Occipital lobe (tissue), 2 donors: Measurements from ENCODE around the gene SEZ6L. TPM values are rescaled to one million over a fixed set of nuclear protein-coding genes. Genes with fewer than 3 reads are reported as not detected.
A peak's percentile ranks its signal among the peaks of the same experiment; 100 is the strongest.

ENCODE experiments used
- DNase-seq: peaks from one replicate; lab custom pipeline; 2025; lab: John Stamatoyannopoulos, UW
- total RNA-seq: library from RNA; depleted of rRNA; stranded (reverse); fragments of >200 nt; gene quantifications from one replicate; pipeline ENCODE4 v1.2.3, GENCODE V29; 2014

Gene SEZ6L
- total RNA-seq, 1 donor from 2014 or later, result 91.7 TPM

DNA sequence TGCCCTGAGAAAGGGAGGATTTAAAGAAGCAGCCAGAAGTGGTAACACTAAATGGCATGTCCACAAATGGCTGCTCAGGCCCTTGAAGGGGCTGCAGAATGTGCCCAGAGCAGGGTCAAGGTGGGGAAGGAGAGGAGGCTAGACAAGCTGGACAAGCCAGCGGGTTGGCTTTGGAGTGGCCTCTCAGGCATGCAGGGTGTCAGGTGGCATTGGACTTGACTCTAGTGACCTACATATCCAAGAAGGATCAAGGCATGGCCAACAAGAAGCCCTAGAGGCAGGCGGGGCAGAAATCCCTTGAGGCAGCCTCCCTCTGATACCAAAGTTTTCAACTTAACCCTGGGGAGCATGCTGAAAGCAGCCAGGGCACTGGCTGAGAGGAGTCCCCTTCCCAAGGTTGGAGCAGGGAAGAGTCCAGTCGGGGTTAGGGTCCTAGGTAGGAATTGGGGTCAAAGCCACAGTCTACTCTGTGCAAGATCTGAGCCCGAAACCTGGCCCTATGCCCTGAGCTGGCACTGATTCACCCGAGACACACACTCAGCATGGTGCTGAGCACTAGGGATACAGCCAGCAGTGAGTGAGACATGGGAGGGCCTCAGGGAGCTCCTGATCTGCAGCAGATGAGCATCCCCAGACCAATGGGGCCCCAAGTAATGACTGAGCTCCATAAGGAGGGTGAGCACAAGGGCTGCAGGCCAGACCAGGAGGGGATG lies 164.0 kb downstream of the SEZ6L start:
- no peak for DNase-seq

GRCh38 chr22:26334232-26334631 lies 165.0 kb downstream of the SEZ6L start:
- no peak for DNase-seq

DNA sequence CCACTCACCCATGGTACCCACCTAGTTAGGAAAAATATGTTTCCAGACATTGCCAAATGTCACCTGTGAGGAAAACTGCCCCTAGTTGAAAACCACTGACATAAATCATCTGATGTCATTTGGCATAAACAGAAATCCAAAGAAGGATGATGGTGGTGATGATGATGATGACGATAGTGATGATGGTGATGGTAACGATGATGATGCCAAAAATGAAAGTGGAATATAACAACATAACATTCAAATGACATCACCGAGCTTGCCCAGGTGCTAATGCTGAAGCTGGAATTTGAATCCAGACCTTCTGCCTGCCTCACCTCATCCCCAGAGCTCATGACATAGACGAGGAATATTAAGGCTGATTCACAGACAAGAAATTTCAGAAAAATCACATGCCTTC lies 167.5 kb downstream of the SEZ6L start:
- DNase-seq, result no peak

DNA sequence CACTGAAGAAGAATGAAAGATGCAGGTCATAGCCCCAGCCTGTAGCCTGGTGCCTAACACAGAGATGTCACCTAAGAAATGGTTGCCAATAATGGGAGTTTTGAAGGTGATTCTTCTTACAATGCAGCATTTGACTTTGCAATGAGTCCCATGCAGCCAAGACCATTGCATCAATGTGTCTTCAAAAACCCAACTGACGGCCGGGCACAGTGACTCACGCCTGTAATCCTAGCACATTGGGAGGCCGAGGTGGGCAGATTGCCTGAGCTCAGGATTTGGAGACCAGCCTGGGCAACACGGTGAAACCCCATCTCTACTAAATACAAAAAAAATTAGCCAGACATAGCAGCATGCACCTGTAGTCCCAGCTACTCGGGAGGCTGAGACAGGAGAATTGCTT lies 170.5 kb downstream of the SEZ6L start:
- no peak for DNase-seq

DNA sequence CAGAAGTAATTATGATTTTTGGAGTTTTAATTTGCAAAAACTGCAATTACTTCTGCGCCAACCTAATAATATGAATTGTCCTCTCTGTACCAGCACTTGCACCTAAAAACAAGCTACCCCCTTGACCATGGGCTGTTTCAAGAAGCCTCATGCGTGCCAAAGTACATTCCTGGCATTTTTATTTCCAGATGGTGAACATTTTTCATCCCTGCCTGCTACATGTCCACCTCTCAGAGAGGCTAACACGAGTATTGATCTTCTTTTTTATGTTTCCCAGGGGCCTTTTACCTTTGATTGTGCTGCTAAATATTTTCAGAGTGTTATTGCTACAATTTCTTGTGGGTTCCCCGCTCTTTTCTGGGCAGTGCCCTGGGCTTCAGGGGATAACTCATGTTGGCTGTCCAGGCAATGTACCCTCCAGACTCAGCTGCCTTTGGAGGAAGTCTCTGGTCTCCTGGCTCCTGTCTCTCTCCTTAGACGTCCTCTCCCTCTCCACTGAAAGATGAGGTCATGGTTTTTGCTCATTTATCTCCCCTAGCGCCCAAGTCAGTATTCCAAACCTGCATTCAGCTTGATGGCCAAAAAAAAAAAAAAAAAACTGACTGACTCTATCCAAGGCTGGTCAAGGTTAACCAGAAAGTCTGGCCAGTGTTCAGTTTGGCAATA lies 173.6 kb downstream of the SEZ6L start:
- no peak for DNase-seq

DNA sequence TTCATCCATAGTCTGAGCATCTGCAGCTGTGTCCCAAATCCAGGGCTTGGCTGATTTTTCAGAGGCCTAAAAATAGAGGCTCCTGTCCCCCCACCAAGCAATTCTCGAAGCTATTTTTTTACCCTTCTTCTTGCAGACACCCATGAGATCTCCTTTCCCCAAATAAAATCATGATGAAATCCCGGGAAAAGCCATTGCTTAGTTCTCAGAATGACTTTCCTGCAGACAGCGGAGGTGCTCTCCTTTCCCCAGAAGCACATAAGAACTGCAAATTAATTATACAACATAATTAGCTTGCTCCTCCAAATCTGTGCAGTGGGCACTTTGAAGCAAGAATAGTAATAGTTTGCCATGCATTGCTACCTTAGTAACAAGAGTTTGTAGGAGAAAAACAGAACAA lies 176.2 kb downstream of the SEZ6L start:
- no peak for DNase-seq

GRCh38 chr22:26348810-26349526 lies 179.7 kb downstream of the SEZ6L start:
- no peak for DNase-seq

GRCh38 chr22:26354707-26355106 lies 185.4 kb downstream of the SEZ6L start:
- DNase-seq, result no peak

DNA sequence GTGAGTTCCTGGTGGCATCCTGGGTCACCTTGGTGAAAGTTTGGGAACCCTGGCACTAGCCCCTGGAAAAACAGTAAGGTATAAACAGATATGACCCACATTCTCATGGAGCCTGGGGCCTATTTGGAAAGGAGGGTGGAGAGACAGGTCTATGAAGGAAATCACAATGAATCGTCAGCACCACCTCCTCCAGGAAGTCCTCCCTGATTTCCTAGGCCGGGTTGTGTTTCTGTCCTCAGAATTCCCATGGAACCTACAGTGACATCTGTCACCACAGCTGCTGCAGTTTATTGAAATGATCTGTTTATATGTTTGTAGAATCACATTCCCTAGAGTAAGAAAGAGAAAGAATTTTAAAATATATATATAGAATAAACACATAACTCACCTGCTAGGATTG lies 188.0 kb downstream of the SEZ6L start:
- DNase-seq, result no peak

- DNase-seq, result no peak
These were observed 188.6 kb downstream of the SEZ6L start for GRCh38 chr22:26357813-26358212.

- DNase-seq, result no peak
These were observed 189.9 kb downstream of the SEZ6L start for GRCh38 chr22:26359156-26359555.

DNA sequence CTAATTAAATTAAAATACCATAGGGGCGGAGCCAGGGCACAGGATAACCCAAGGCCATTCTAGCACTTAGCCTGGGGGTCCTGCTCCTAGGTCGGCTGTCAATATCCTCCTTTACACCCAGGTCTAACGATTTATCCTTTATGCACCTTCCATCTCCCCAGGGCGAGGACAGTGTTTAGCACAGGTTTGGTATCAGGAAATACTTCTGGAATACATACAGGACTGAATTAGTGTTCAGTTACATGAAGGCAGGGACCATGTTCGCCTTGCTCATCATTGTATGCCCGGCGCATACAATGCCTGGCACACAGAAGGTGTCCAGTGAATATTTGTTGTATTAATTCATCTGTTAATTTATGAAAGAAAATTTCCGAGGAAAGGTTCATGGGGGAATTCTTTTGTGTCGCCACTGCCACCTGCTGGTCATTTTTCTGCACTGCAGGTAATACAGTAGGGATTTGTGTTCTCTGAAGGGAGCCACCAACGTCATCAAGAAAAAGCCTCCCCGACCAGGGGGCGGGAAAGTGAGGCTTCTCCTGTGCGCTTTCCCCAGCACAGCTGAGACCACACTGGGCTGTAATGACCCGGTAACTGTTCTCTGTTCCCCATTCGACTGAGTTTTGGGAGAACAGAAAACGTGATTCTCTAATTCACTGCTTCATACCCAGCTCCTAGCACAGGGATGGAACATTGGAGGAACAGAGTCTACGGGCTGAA lies 191.1 kb downstream of the SEZ6L start:
- DNase-seq, result peak; percentile 67

- DNase-seq, result no peak
These were observed 193.2 kb downstream of the SEZ6L start for GRCh38 chr22:26362471-26362870.

- DNase-seq, result peak; percentile 14
These were observed 195.1 kb downstream of the SEZ6L start for GRCh38 chr22:26364066-26365015.

- DNase-seq, result no peak
These were observed 198.4 kb downstream of the SEZ6L start for GRCh38 chr22:26367402-26368245.

DNA sequence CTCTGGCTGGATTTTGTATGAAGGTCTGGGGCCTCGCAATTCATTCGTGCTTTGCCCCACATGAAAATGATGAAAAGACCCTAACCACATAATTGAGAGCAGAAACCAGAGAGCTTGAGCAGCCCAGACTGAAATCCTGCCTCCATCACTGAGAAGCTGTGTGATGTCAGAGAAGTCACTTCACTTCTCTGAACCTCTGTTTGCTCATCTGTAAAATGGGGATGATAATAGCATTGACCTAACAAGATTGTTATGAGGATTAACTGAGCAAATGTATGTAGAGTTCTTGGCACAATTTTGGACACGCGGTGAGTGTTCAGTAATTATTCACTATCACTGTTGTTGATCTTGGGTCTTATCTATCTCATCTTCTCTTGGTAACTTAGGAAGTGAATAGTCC lies 203.6 kb downstream of the SEZ6L start:
- no peak for DNase-seq

- DNase-seq, result no peak
These were observed 205.2 kb downstream of the SEZ6L start for GRCh38 chr22:26374391-26375026.

DNA sequence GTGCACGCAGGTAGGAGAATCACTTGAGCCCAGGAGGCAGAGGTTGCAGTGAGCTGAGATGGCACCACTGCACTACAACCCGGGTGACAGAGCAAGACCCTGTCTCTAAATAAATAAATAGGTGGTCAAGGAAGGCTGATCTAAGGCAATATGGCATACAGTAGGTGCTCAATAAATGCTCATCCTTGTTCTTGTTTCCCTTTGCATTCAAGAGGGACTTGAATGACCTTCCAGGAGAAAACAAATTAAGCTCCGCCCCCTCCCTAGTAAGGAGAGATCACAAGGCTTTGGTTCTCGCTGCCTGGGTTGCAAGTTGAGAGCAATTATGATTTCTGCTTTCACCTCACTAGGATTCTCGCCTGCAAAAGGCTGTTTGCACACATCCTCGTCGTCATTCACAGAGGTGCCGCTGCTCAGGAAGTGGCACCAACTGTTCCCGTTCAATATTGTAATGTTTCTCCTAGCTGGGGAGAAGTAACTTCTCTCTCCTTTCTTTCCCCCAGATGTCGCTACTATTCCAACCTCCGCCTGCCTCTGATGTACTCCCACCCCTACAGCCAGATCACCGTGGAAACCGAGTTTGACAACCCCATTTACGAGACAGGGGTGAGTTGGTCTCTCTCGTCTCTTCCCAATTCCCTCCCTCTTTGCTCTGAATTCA lies 208.0 kb downstream of the SEZ6L start:
- no peak for DNase-seq
